Glutamatergic neuron (in vitro differentiated cells): ENCODE data around the gene TMEM18. TPM values are rescaled to one million over a fixed set of nuclear protein-coding genes. Genes with fewer than 3 reads are reported as not detected.

ENCODE experiments used
- DNase-seq: peaks from one replicate; pipeline ENCODE4 v3.0.0; 2022
- H3K27ac Mint-ChIP-seq: one replicate; pipeline ENCODE4 v1.8.0; 2020; ENCODE audit warnings: mild to moderate bottlenecking, mixed read lengths, inconsistent platforms; ENCODE audit not compliant: unreplicated experiment
- H3K27me3 Mint-ChIP-seq: one replicate; pipeline ENCODE4 v1.8.0; 2020; ENCODE audit warnings: mild to moderate bottlenecking, moderate library complexity, mixed read lengths, inconsistent platforms; ENCODE audit not compliant: unreplicated experiment
- H3K36me3 Mint-ChIP-seq: one replicate; pipeline ENCODE4 v1.8.0; 2020; ENCODE audit warnings: mild to moderate bottlenecking, mixed read lengths, inconsistent platforms; ENCODE audit not compliant: unreplicated experiment
- H3K4me1 Mint-ChIP-seq: one replicate; pipeline ENCODE4 v1.8.0; 2020; ENCODE audit warnings: mild to moderate bottlenecking, low read depth, mixed read lengths, inconsistent platforms; ENCODE audit not compliant: unreplicated experiment
- H3K4me3 Mint-ChIP-seq: one replicate; pipeline ENCODE4 v1.8.0; 2020; ENCODE audit warnings: mild to moderate bottlenecking, mixed read lengths, inconsistent platforms; ENCODE audit not compliant: unreplicated experiment
- H3K9me3 Mint-ChIP-seq: one replicate; pipeline ENCODE4 v1.8.0; 2020; ENCODE audit warnings: mild to moderate bottlenecking, moderate library complexity, mixed read lengths, inconsistent platforms; ENCODE audit not compliant: unreplicated experiment
- total RNA-seq: library from RNA; stranded (reverse); fragmentation: NEBNext Ultra II Directional; extraction: Animal tissue kit (Norgen Biotek cat#: 25700); gene quantifications from one replicate; pipeline ENCODE4 v1.2.1, GENCODE V29; 2021; ENCODE audit not compliant: unreplicated experiment
- TF ChIP-seq, protein P1 (sequence below): fragments of 200-600 bp; sonication (generic); IDR thresholded peaks from one replicate; pipeline ENCODE4 v1.5.0; 2021; ENCODE audit not compliant: partially characterized antibody, unreplicated experiment

TMEM18 gene
- total RNA-seq, 1 donor from 2014 or later: 22.0 TPM

DNA sequence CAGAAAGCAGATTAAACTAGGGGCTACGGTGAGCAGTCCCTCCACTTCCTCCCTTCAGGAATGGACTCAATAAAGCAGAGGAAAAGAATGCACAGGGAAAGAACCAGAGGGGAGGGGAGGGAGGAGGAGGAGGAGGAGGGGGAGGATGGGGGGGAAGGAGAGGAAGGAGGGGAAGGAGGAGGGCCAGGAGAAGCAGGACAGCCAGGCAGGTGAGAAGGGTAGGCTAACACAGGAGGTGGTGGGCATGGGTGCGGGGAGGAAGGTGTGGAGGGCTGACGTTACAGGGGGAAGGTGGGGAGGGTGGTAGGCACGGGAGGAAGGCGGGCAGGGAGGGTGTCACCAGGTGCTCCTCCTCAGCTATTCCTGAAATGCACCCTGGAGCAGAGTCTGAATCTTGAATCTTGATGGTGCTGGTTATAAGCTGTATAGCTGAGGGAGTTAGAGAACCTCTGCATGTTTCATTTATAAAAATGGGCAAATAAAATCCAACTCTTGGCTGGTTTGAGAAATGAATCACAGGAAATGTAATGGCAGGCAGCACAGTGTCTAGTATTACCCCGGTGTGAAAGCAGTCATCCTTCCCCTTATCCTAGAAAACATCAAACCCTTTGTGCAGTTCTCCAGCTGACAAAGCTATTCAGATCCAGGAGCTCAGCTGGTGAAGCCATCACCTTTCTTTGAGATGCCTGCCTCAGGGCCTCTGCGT is 3.4 kb downstream of the TMEM18 start:
- Mint-ChIP-seq H3K4me1 (peaks cover 21% of the 10 kb centered on the region), H3K9me3 (peaks cover 7% of the 10 kb centered on the region), H3K27me3 (peaks cover 15% of the 10 kb centered on the region), H3K36me3 (no peaks in the 10 kb centered on the region), H3K4me3 (no peak overlapping the region), H3K27ac (no peak overlapping the region)
- TF ChIP-seq, protein P1, sequence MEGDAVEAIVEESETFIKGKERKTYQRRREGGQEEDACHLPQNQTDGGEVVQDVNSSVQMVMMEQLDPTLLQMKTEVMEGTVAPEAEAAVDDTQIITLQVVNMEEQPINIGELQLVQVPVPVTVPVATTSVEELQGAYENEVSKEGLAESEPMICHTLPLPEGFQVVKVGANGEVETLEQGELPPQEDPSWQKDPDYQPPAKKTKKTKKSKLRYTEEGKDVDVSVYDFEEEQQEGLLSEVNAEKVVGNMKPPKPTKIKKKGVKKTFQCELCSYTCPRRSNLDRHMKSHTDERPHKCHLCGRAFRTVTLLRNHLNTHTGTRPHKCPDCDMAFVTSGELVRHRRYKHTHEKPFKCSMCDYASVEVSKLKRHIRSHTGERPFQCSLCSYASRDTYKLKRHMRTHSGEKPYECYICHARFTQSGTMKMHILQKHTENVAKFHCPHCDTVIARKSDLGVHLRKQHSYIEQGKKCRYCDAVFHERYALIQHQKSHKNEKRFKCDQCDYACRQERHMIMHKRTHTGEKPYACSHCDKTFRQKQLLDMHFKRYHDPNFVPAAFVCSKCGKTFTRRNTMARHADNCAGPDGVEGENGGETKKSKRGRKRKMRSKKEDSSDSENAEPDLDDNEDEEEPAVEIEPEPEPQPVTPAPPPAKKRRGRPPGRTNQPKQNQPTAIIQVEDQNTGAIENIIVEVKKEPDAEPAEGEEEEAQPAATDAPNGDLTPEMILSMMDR: no peak
- DNase-seq: no peak

DNA sequence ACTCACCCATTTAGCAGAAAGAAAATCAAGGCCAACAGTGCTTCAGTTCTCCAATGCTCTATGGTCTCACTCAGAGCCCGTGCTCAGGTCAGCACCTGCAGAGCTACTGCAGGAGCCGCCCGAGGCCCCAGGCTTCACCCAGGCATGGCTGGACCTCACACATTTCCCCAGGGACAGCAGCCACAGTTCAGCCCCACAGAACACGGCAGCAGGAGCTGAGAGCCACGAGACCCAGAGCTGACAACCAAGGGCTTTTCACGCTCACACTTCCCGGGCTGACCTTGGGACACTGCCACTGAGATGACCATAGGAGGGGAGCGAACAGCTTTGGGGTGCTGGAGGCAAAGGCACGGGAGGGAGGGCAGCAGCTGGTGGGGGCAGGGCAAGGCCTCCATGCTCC is 4.2 kb downstream of the TMEM18 start:
- Mint-ChIP-seq H3K4me1 (peaks cover 19% of the 10 kb centered on the region), H3K36me3 (no peaks in the 10 kb centered on the region), H3K27me3 (peaks cover 13% of the 10 kb centered on the region), H3K27ac (no peak overlapping the region), H3K4me3 (no peak overlapping the region), H3K9me3 (peaks cover 5% of the 10 kb centered on the region)
- DNase-seq: no peak
- TF ChIP-seq, protein P1: no peak

DNA sequence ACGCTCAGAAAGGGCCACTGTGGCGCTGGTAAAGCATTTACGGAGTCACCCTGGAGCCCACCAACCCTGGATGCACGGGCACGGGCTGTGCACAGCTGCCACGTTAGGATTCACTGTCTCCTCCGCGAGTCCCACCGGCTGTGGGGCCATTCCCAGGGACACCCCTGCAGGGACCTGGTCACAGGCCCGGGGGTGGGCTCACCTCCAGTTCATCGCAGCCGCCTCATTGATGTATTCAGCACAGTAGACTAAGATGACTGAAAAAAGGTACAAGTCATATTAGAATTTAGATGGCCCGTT is 4.7 kb downstream of the TMEM18 start:
- Mint-ChIP-seq H3K4me1 (peaks cover 19% of the 10 kb centered on the region), H3K4me3 (no peak overlapping the region), H3K27ac (no peak overlapping the region), H3K27me3 (peaks cover 10% of the 10 kb centered on the region), H3K36me3 (no peaks in the 10 kb centered on the region), H3K9me3 (peaks cover 4% of the 10 kb centered on the region)
- DNase-seq: no peak
- TF ChIP-seq, protein P1: no peak

DNA sequence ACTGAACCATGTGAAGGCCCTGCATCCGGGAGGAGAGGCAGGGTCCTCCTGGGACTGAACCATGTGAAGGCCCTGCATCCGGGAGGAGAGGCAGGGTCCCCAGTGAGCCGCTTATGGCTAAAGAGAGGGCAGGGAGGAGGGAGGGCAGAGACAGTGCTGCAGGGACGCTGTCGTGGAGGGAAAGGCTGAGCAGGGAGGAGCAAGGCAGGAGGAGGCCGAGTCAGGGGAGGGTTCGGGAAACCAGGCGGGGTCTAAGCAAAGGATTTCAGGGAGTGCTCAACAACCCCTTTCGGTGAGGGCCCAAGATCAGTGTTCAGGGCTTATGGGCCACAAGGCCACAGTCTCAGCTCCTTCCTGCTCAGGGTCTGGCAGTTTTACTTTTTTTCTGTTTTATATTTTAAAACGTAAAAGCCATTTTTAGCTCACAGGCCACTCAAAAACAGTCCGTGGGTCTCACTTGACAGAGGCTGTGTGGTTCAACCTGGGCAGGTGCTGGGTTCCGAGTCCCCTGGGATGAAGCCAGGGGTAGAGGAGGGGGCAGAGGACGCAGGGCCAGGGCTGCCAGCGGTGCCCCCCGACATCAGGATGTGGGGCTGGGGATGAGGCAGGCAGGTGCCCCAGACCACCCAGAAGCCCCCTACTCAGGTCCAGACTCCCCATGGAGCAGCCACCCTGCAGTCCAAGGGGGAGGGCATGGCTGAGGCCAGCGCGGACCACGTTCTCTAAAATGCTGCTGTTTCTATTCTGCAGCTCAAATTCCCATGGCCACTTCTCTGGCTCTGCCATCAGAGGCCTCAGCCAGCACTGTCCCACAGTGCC is 5.2 kb downstream of the TMEM18 start:
- H3K4me1 Mint-ChIP-seq: peaks cover 19% of the 10 kb centered on the region
- no peak overlapping the region for H3K27ac Mint-ChIP-seq
- H3K27me3 Mint-ChIP-seq: peaks cover 7% of the 10 kb centered on the region
- DNase-seq: no peak
- TF ChIP-seq, protein P1: no peak
- H3K9me3 Mint-ChIP-seq: peaks cover 4% of the 10 kb centered on the region
- no peak overlapping the region for H3K4me3 Mint-ChIP-seq
- H3K36me3 Mint-ChIP-seq: no peaks in the 10 kb centered on the region

DNA sequence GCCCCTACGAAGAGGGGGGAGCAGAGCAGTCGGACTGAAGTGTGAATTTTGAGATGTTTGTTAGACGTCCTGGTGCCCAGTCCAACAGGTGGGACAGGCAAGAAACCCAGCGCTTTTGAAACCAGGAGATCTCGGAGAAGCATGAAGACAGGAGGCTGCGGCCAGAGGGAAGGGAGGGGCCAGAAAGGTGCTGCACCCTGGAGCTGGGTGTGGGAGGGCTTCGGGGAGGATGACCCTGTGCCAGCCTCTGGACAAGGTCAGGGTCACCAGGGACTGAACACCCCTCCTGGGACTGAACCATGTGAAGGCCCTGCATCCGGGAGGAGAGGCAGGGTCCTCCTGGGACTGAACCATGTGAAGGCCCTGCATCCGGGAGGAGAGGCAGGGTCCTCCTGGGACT is 6.1 kb downstream of the TMEM18 start:
- Mint-ChIP-seq H3K9me3 (peaks cover 3% of the 10 kb centered on the region), H3K27me3 (peaks cover 3% of the 10 kb centered on the region), H3K4me3 (no peak overlapping the region), H3K27ac (no peak overlapping the region), H3K36me3 (no peaks in the 10 kb centered on the region), H3K4me1 (peaks cover 18% of the 10 kb centered on the region)
- no peak for DNase-seq
- TF ChIP-seq, protein P1: no peak
